GM23248 (cell line): ENCODE data around the gene PCLAF.

Experiments used
- EZH2 ChIP-seq: fragments of 200-600 bp; sonication (generic); IDR thresholded peaks from 2 replicates; pipeline ENCODE4 v1.6.1; 2018; ENCODE audit warnings: antibody characterized with exemption, mild to moderate bottlenecking; ENCODE audit not compliant: insufficient read depth, poor library complexity, severe bottlenecking
- EZH2phosphoT487 ChIP-seq: fragments of 200-600 bp; sonication (generic); IDR thresholded peaks from 2 replicates; pipeline ENCODE4 v1.6.1; 2018; ENCODE audit warnings: antibody characterized with exemption, moderate library complexity, mild to moderate bottlenecking, low read depth; ENCODE audit not compliant: insufficient read depth

- TF ChIP-seq EZH2phosphoT487, result no peak
- TF ChIP-seq EZH2, result no peak
Observed at GRCh38 chr15:64412216-64412615, 31.0 kb upstream of the PCLAF start.
